HepG2 (cell line): ENCODE measurements around the gene C4B. TPM values are rescaled to one million over a fixed set of nuclear protein-coding genes. Genes with fewer than 3 reads are reported as not detected.
A peak's percentile ranks its signal among the peaks of the same experiment; 100 is the strongest.

Source experiments
- ATAC-seq: fragments of 200-7000 bp; cut with Tn5 transposase; 3 replicates; pipeline ENCODE4 v1.9.1; 2020; ENCODE audit warnings: mild to moderate bottlenecking, moderate library complexity
- BruUV-seq: library from RNA; stranded (reverse); fragments of 400-500 nt; replicated peaks from 2 replicates; lab custom pipeline; 2021; lab: Mats Ljungman, UMichigan
- CTCF ChIA-PET: fragments of 300-600 bp; formaldehyde crosslinking; extraction: SDS; loops from one replicate; lab custom pipeline; 2021; ENCODE audit warnings: low total read pairs, inconsistent platforms, low intra/inter-chr PET ratio; lab: Yijun Ruan, JAX
- POLR2A ChIA-PET: fragments of 350-600 bp; sonication (Branson Sonifier 250); formaldehyde crosslinking; loops from one replicate; lab custom pipeline; 2020; ENCODE audit warnings: antibody characterized with exemption, inconsistent platforms; lab: Yijun Ruan, JAX
- DNase-seq: peaks from one replicate; pipeline ENCODE4 v3.0.0-alpha.2; 2015; ENCODE audit warnings: low spot score
- FAIRE-seq: peaks from 3 replicates; lab custom pipeline; 2011; peaks lifted over from hg19 to GRCh38; lab: Jason Lieb, UNC
- H2AFZ ChIP-seq: one replicate; pipeline ENCODE4 v1.6.1; 2011; ENCODE audit warnings: low read length, inconsistent platforms
- H3K27ac ChIP-seq: fragments of 300-600 bp; 3 replicates; pipeline ENCODE4 v1.8.0; 2011; ENCODE audit warnings: mixed run types, mild to moderate bottlenecking, mixed read lengths, low read length, inconsistent platforms; ENCODE audit not compliant: insufficient read depth; ENCODE audit errors: extremely low read length
- H3K27me3 ChIP-seq, 2 experiments: fragments of 200-600 bp in 1 of 2; 2 replicates in 1 of 2; 3 replicates in 1 of 2; pipeline versions ENCODE4 v1.6.0 to v1.8.0; 2011; ENCODE audit warnings: low read length in 2 of 2, mild to moderate bottlenecking in 2 of 2, moderate library complexity in 2 of 2, inconsistent platforms in 1 of 2; ENCODE audit not compliant: insufficient read depth in 2 of 2, control insufficient read depth in 1 of 2
- H3K36me3 ChIP-seq, 2 experiments: fragments of 200-600 bp in 1 of 2; replicated peaks in 1 of 2; 2 replicates in 1 of 2; 3 replicates in 1 of 2; pipeline versions ENCODE4 v1.5.1 to v1.8.0; 2011; ENCODE audit warnings: low read length in 2 of 2, inconsistent platforms in 1 of 2; ENCODE audit not compliant: insufficient read depth in 2 of 2, control insufficient read depth in 1 of 2
- H3K4me1 ChIP-seq: 2 replicates; pipeline ENCODE4 v1.5.1; 2012; ENCODE audit warnings: low read length, inconsistent platforms; ENCODE audit not compliant: insufficient read depth
- H3K4me2 ChIP-seq: 2 replicates; pipeline ENCODE4 v1.6.0; 2011; ENCODE audit warnings: low read depth, low read length, inconsistent platforms
- H3K4me3 ChIP-seq, 3 experiments: fragments of 200-600 bp in 1 of 3; sonication (generic), shearing (Covaris generic) in 1 of 3; replicated peaks in 1 of 3; 2 replicates each; pipeline ENCODE4 v1.5.1; 2011 to 2016; ENCODE audit warnings: low read length in 3 of 3, inconsistent platforms in 2 of 3, low read depth in 2 of 3, mild to moderate bottlenecking in 2 of 3, control low read depth in 1 of 3, mixed read lengths in 1 of 3; ENCODE audit not compliant: insufficient read depth in 1 of 3
- H3K79me2 ChIP-seq: one replicate; pipeline ENCODE4 v1.6.1; 2011; ENCODE audit warnings: low read length, inconsistent platforms; ENCODE audit not compliant: insufficient read depth
- H3K9ac ChIP-seq: 2 replicates; pipeline ENCODE4 v1.6.0; 2011; ENCODE audit warnings: mild to moderate bottlenecking, low read depth, low read length, inconsistent platforms; ENCODE audit not compliant: insufficient read depth
- H3K9me3 ChIP-seq: 2 replicates; pipeline ENCODE4 v1.5.1; 2012; ENCODE audit warnings: mild to moderate bottlenecking, low read length
- H4K20me1 ChIP-seq: 2 replicates; pipeline ENCODE4 v1.6.0; 2011; ENCODE audit warnings: inconsistent platforms, mild to moderate bottlenecking, low read length, moderate library complexity; ENCODE audit not compliant: insufficient read depth
- ARID2 ChIP-seq: sonication (generic); formaldehyde crosslinking; IDR thresholded peaks from 2 replicates; pipeline ENCODE4 v1.8.1; 2022; ENCODE audit warnings: mild to moderate bottlenecking, missing genetic modification reagents, borderline replicate concordance
- ARNTL ChIP-seq: sonication (generic); formaldehyde crosslinking; IDR thresholded peaks from 2 replicates; pipeline ENCODE4 v1.4.0; 2020; ENCODE audit warnings: mild to moderate bottlenecking, missing genetic modification reagents
- ETV5 ChIP-seq: IDR thresholded peaks from 2 replicates; pipeline ENCODE4 v1.6.1; 2018; ENCODE audit warnings: missing biosample characterization, missing genetic modification reagents, inconsistent platforms, borderline replicate concordance
- NFE2L2 ChIP-seq: fragments of 150-350 bp; IDR thresholded peaks from 2 replicates; pipeline ENCODE4 v1.6.1; 2014; ENCODE audit warnings: low read length
- NFKBIZ ChIP-seq: IDR thresholded peaks from 2 replicates; pipeline ENCODE4 v1.6.1; 2018; ENCODE audit warnings: missing genetic modification reagents, missing compliant biosample characterization
- NR2F1 ChIP-seq, 2 experiments: fragments of 450-650 bp in 1 of 2; formaldehyde crosslinking in 1 of 2; IDR thresholded peaks; 2 replicates each; pipeline versions ENCODE4 v1.5.0 to v1.6.1; 2016 to 2020; ENCODE audit warnings: mild to moderate bottlenecking in 1 of 2, missing compliant biosample characterization in 1 of 2, missing genetic modification reagents in 1 of 2, moderate library complexity in 1 of 2
- PHB2 ChIP-seq: fragments of 450-650 bp; IDR thresholded peaks from 2 replicates; pipeline ENCODE4 v1.6.1; 2018; ENCODE audit not compliant: partially characterized antibody
- SALL2 ChIP-seq: sonication (generic); formaldehyde crosslinking; IDR thresholded peaks from 2 replicates; pipeline ENCODE4 v1.8.1; 2023; ENCODE audit warnings: mild to moderate bottlenecking, missing genetic modification reagents, inconsistent platforms
- SAP130 ChIP-seq: IDR thresholded peaks from 2 replicates; pipeline ENCODE4 v1.6.1; 2016; ENCODE audit warnings: low read depth
- THYN1 ChIP-seq: sonication (generic); formaldehyde crosslinking; IDR thresholded peaks from 2 replicates; pipeline ENCODE4 v1.8.1; 2023; ENCODE audit warnings: low read depth, mild to moderate bottlenecking, moderate library complexity, missing genetic modification reagents, borderline replicate concordance
- ZFAT ChIP-seq: sonication (generic); formaldehyde crosslinking; conservative IDR thresholded peaks from 2 replicates; pipeline ENCODE4 v1.8.1; 2023; ENCODE audit warnings: missing genetic modification reagents, inconsistent platforms
- ZMAT5 ChIP-seq: sonication (generic); formaldehyde crosslinking; IDR thresholded peaks from 2 replicates; pipeline ENCODE4 v1.5.0; 2020; ENCODE audit warnings: mild to moderate bottlenecking, low read depth, missing genetic modification reagents, borderline replicate concordance
- ZNF138 ChIP-seq: sonication (generic); formaldehyde crosslinking; IDR thresholded peaks from 2 replicates; pipeline ENCODE4 v1.5.0; 2020; ENCODE audit warnings: mild to moderate bottlenecking, low read depth, missing genetic modification reagents
- ZNF18 ChIP-seq: sonication (generic); formaldehyde crosslinking; IDR thresholded peaks from 2 replicates; pipeline ENCODE4 v1.8.0; 2022; ENCODE audit warnings: mild to moderate bottlenecking, missing genetic modification reagents; ENCODE audit not compliant: insufficient replicate concordance
- ZNF253 ChIP-seq: sonication (generic); formaldehyde crosslinking; IDR thresholded peaks from 2 replicates; pipeline ENCODE4 v1.8.0; 2022; ENCODE audit warnings: mild to moderate bottlenecking, missing genetic modification reagents, borderline replicate concordance
- ZNF264 ChIP-seq: sonication (generic); formaldehyde crosslinking; IDR thresholded peaks from 2 replicates; pipeline ENCODE4 v1.4.0; 2020; ENCODE audit warnings: missing genetic modification reagents
- ZNF280D ChIP-seq: sonication (generic); formaldehyde crosslinking; IDR thresholded peaks from 2 replicates; pipeline ENCODE4 v1.5.1; 2020; ENCODE audit warnings: mild to moderate bottlenecking, missing genetic modification reagents
- ZNF296 ChIP-seq: sonication (generic); formaldehyde crosslinking; conservative IDR thresholded peaks from 2 replicates; pipeline ENCODE4 v1.5.0; 2020; ENCODE audit warnings: mild to moderate bottlenecking, missing genetic modification reagents
- ZNF501 ChIP-seq: sonication (generic); formaldehyde crosslinking; IDR thresholded peaks from 2 replicates; pipeline ENCODE4 v1.5.1; 2020; ENCODE audit warnings: mild to moderate bottlenecking, moderate library complexity, missing genetic modification reagents
- ZNF768 ChIP-seq: sonication (generic); formaldehyde crosslinking; IDR thresholded peaks from 2 replicates; pipeline ENCODE4 v1.4.0; 2020; ENCODE audit warnings: missing genetic modification reagents
- ZSCAN29 ChIP-seq: sonication (generic); formaldehyde crosslinking; conservative IDR thresholded peaks from 2 replicates; pipeline ENCODE4 v1.4.0; 2020; ENCODE audit warnings: mild to moderate bottlenecking, missing genetic modification reagents
- WGBS: methylation state at CpG from one replicate; pipeline ENCODE4 v1.1.6; 2017; ENCODE audit warnings: low lambda C conversion rate; 5-methylcytosine and 5-hydroxymethylcytosine counted together
- in situ Hi-C: cut with HindIII; loops from 2 replicates; pipeline ENCODE4 v1.10.0; 2017; ENCODE audit warnings: low pct_unique_long_range_greater_than_20kb; ENCODE audit not compliant: extremely low pct_ligation_motif_present
- intact Hi-C: fragments of 100-400 bp; cut with micrococcal nuclease; formaldehyde crosslinking; loops from one replicate; pipeline ENCODE4 v1.10.0; 2022; ENCODE audit not compliant: unreplicated experiment
- polyA plus RNA-seq, 8 experiments: library from polyadenylated mRNA; depleted of rRNA in 3 of 8; stranded (reverse) in 7 of 8; unstranded in 1 of 8; fragments of >200 nt; fragmentation: Illumina TruSeq in 4 of 8; extraction: Trizol in 4 of 8; gene quantifications; 2 replicates each; pipeline versions ENCODE4 v1.2.1 to v1.2.3, GENCODE V29; 2011 to 2016; ENCODE audit warnings: low read depth in 4 of 8, missing spikeins in 1 of 8, mixed read lengths in 1 of 8; ENCODE audit not compliant: insufficient read depth in 1 of 8
- total RNA-seq, 5 experiments: library from RNA; depleted of rRNA; stranded (reverse); fragments of >200 nt; fragmentation: Illumina TruSeq; extraction: Trizol; gene quantifications; 2 replicates each; pipeline ENCODE4 v1.2.3, GENCODE V29; 2016; ENCODE audit warnings: low read depth in 1 of 5

The C4B gene
- total and polyA plus RNA-seq, 2 of the 13 experiments (the other 11 are each of a cell fraction or from before 2014, with no cell fraction given), result 167 to 538 TPM

GRCh38 chr6:32047084-32047478 is 32.5 kb downstream of the C4B start (continued):
- TF ChIP-seq NFKBIZ (CRISPR knock-in tag) (no peak), ZNF253 (CRISPR knock-in tag) (no peak), SAP130 (CRISPR knock-in tag) (peak; percentile 13; the same call in 1 of the 2 replicates), NR2F1 (CRISPR knock-in tag; IDR thresholded peaks at IDR 0.05) (peak in 1 of 2 experiments; percentile 31; a peak in 1 of 4 replicates), ARNTL (no peak), SALL2 (no peak), ZNF18 (no peak), ZNF264 (CRISPR knock-in tag) (no peak), ETV5 (CRISPR knock-in tag) (no peak), ZNF138 (no peak)

- in situ Hi-C loops, result no loop called here
- peak overlapping the region in 1 of 3 experiments; percentile 69; a peak in 1 of 6 replicates for H3K4me3 ChIP-seq
- no peaks in the 10 kb centered on the region for H3K9me3 ChIP-seq
- no peak for DNase-seq
- WGBS, result 50% methylated on average over 6 of the region's 6 CpGs
- peak; percentile 0; the same call in 1 of the 3 replicates for ATAC-seq
- peaks cover 11 to 24% of the 10 kb centered on the region in 2 experiments; a peak in 3 of 5 replicates for H3K27me3 ChIP-seq
- H3K4me2 ChIP-seq, result peak overlapping the region; percentile 74
- H3K27ac ChIP-seq, result no peak overlapping the region
- CTCF ChIA-PET, result interaction anchor here (1.1 to 1.6 kb wide), 3 partner anchors 40 to 107 kb away, joined by 5 to 6 read pairs (median 5); partner anchors contain the start of gene PPT2
- no peaks in the 10 kb centered on the region for H3K79me2 ChIP-seq
- no TSS peak for BruUV-seq
- no peaks in the 10 kb centered on the region for H3K36me3 ChIP-seq
- no peak for FAIRE-seq
- peaks cover 39% of the 10 kb centered on the region for H3K4me1 ChIP-seq
- no peak overlapping the region for H3K9ac ChIP-seq
- no peak overlapping the region for H2AFZ ChIP-seq
- intact Hi-C loops, result no loop called here
- no peaks in the 10 kb centered on the region for H4K20me1 ChIP-seq
- POLR2A ChIA-PET, result interaction anchor here (0.7 to 1.7 kb wide), 12 partner anchors 12 to 923 kb away, joined by 3 to 9 read pairs (median 3); partner anchors contain the start of genes APOM, ATF6B and CFB
- TF ChIP-seq ZNF280D, result no peak
- TF ChIP-seq ZNF296 (CRISPR knock-in tag), result no peak
- TF ChIP-seq ZSCAN29 (CRISPR knock-in tag), result no peak
- no peak for TF ChIP-seq NFE2L2
- no peak for TF ChIP-seq ARID2 (CRISPR knock-in tag)
- 0 out of 2 replicates have a peak, but pooled peaks have one; percentile 14 for TF ChIP-seq ZMAT5 (CRISPR knock-in tag)
- no peak for TF ChIP-seq PHB2
- TF ChIP-seq THYN1 (CRISPR knock-in tag), result no peak
- no peak for TF ChIP-seq ZNF768 (CRISPR knock-in tag)
- no peak for TF ChIP-seq ZNF501 (CRISPR knock-in tag)
- no peak for TF ChIP-seq ZFAT (CRISPR knock-in tag)
Measured at GRCh38 chr6:32047539-32047854, 32.9 kb downstream of the C4B start.
